GM19193 (cell line): ENCODE results near the gene PRR20C.
"Not testable (repeated sequence)": the region's sequence is repeated elsewhere in the genome, so short reads cannot be mapped to it uniquely, and the experiment has no call there.

ENCODE experiments used
- POLR2A ChIP-seq: IDR thresholded peaks from 4 replicates; pipeline ENCODE4 v1.6.1; 2011; ENCODE audit not compliant: insufficient read depth, insufficient read length; ENCODE audit errors: extremely low read depth

The PRR20C gene

DNA sequence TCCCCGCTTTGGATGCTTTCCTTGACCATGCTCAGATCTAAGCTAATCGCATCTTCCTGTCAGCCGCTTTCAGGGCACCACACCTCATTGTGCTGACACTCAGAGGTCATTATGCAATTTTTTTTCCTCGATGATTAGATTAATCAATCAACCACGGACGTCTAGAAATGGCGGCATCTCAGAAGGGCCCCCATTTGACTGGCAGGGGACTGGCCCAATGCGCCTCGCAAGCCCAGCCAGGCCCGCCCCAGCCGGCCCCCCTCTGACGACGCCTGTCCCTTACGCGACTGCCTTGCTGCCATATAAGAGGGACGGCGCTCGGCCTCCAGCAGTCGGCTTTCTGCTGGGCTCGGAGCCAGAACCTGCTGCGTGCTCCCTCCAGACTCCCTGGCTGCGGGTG is at the start of gene PRR20C:
PRR20C (plus strand) TSS at position 301 of the 400 bp plus-strand sequence. CDS start 387 bp downstream, outside the sequence.
- not testable (repeated sequence) for TF ChIP-seq POLR2A

- no peak for TF ChIP-seq POLR2A
Observed at GRCh38 chr13:57114945-57115344, 38.9 kb upstream of the PRR20C start.

DNA sequence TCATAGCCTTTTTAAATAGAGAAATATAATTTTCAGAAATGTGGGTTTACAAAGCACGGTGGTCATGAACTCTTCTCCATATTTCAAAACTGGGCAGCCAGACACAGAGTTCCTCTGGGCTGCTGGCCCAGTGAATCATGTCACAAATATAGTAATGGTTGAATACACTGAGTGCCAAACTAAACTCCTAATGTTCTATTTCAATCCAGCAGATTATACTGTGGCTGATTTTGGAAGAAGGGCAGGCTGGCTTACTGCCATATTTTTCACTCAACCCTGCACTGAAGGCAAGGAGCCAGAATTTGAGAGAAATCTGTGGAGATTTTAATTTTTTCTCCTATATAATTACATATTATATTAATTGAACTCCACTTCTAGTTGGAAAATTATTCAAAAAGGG is 30.2 kb upstream of the PRR20C start:
- no peak for TF ChIP-seq POLR2A

DNA sequence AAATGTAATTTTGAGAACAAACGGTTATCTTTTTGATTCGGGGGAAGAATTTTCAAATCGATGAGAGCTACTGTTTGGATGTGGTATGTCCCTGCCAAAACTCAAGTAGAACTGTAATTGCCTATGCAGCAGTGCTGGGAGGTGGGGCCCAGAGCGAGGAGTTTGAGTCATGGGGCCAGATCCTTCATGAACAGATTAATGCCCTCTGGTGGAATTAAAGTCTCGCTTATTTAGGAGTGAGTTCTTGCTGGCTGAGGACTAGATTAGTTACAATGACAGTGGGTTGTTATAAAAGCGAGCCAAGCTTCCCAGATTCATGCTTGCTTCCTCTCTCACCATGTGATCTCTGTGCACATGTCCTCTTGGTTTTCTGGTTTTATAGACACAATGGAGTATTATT is 25.0 kb upstream of the PRR20C start:
- TF ChIP-seq POLR2A = no peak

- TF ChIP-seq POLR2A = no peak
Observed at GRCh38 chr13:57136093-57136492, 17.8 kb upstream of the PRR20C start.

DNA sequence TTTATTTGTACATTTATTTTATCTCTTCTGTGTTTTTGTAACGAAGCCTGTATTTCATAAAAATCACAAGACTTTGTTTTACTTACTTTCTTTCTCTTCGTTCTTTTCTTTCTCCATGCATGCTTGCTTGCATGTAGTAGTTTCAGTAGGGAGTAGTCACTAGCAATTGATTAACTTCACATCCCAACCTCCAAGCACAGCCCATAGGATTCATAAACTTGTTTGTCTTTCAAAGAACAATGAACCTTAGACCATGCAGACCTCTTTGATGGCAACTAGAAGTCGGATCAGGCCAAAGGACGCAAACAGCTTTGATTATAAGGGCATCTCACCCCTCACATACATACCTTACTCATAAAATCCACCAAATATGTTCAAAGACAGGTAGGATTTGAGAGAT is 16.3 kb upstream of the PRR20C start:
- no peak for TF ChIP-seq POLR2A

- no peak for TF ChIP-seq POLR2A
Observed at GRCh38 chr13:57138988-57139387, 14.9 kb upstream of the PRR20C start.

GRCh38 chr13:57140235-57140968 is 13.5 kb upstream of the PRR20C start, which contains the start of gene PRR20A:
TSS of gene PRR20A (plus strand) at chr13:57140918. CDS start at chr13:57141305, 387 bp downstream.
- TF ChIP-seq POLR2A = not testable (repeated sequence)

DNA sequence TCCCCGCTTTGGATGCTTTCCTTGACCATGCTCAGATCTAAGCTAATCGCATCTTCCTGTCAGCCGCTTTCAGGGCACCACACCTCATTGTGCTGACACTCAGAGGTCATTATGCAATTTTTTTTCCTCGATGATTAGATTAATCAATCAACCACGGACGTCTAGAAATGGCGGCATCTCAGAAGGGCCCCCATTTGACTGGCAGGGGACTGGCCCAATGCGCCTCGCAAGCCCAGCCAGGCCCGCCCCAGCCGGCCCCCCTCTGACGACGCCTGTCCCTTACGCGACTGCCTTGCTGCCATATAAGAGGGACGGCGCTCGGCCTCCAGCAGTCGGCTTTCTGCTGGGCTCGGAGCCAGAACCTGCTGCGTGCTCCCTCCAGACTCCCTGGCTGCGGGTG is 6.7 kb upstream of the PRR20C start, which contains the start of gene PRR20B:
PRR20B (plus strand) TSS at position 301 of the 400 bp plus-strand sequence. CDS start 387 bp downstream, outside the sequence.
- TF ChIP-seq POLR2A = not testable (repeated sequence)

DNA sequence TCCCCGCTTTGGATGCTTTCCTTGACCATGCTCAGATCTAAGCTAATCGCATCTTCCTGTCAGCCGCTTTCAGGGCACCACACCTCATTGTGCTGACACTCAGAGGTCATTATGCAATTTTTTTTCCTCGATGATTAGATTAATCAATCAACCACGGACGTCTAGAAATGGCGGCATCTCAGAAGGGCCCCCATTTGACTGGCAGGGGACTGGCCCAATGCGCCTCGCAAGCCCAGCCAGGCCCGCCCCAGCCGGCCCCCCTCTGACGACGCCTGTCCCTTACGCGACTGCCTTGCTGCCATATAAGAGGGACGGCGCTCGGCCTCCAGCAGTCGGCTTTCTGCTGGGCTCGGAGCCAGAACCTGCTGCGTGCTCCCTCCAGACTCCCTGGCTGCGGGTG is 6.5 kb downstream of the PRR20C start, which contains the start of gene PRR20D:
PRR20D (plus strand) TSS at position 301 of the 400 bp plus-strand sequence. CDS start 387 bp downstream, outside the sequence.
- not testable (repeated sequence) for TF ChIP-seq POLR2A

GRCh38 chr13:57166897-57167296 is 13.0 kb downstream of the PRR20C start, which contains the start of gene PRR20E:
TSS of gene PRR20E (plus strand) at chr13:57167197. CDS start at chr13:57167584, 387 bp downstream.
- TF ChIP-seq POLR2A = not testable (repeated sequence)

- no peak for TF ChIP-seq POLR2A
Observed at GRCh38 chr13:57191667-57192066, 37.8 kb downstream of the PRR20C start.
